GM18907 (cell line): ENCODE results near the gene SPTLC2.
A peak's percentile ranks its signal among the peaks of the same experiment; 100 is the strongest.

Experiments used
- ATAC-seq: cut with Tn5 transposase; IDR thresholded peaks from one replicate; pipeline ENCODE4 v1.9.1; 2021; ENCODE audit warnings: mild to moderate bottlenecking, moderate library complexity; ENCODE audit not compliant: unreplicated experiment

The SPTLC2 gene

GRCh38 chr14:77590845-77591485 lies 25.5 kb downstream of the SPTLC2 start:
- peak; percentile 38 for ATAC-seq

GRCh38 chr14:77589099-77589498 lies 27.3 kb downstream of the SPTLC2 start:
- ATAC-seq: no peak

GRCh38 chr14:77588411-77589025 lies 27.9 kb downstream of the SPTLC2 start:
- ATAC-seq: peak; percentile 39

GRCh38 chr14:77585385-77585784 lies 31.1 kb downstream of the SPTLC2 start:
- ATAC-seq: no peak

- ATAC-seq: no peak
Measured at GRCh38 chr14:77584809-77585208, 31.6 kb downstream of the SPTLC2 start.

- ATAC-seq: no peak
Measured at GRCh38 chr14:77583657-77584056, 32.8 kb downstream of the SPTLC2 start.

- ATAC-seq: no peak
Measured at GRCh38 chr14:77582511-77582910, 33.9 kb downstream of the SPTLC2 start.

GRCh38 chr14:77580964-77581505 lies 35.4 kb downstream of the SPTLC2 start:
- peak; percentile 95 for ATAC-seq

- ATAC-seq: no peak
Measured at GRCh38 chr14:77580477-77580876, 36.0 kb downstream of the SPTLC2 start.

GRCh38 chr14:77579780-77580179 lies 36.7 kb downstream of the SPTLC2 start:
- ATAC-seq: no peak

- no peak for ATAC-seq
Measured at GRCh38 chr14:77579065-77579464, 37.4 kb downstream of the SPTLC2 start.

GRCh38 chr14:77574446-77575115 lies 41.9 kb downstream of the SPTLC2 start:
- ATAC-seq: no peak

GRCh38 chr14:77573964-77574363 lies 42.5 kb downstream of the SPTLC2 start:
- no peak for ATAC-seq

GRCh38 chr14:77570706-77571268 lies 45.6 kb downstream of the SPTLC2 start:
- ATAC-seq: no peak

GRCh38 chr14:77565994-77566305 lies 50.5 kb downstream of the SPTLC2 start:
- no peak for ATAC-seq

GRCh38 chr14:77565289-77565993 lies 51.0 kb downstream of the SPTLC2 start:
- ATAC-seq: no peak

GRCh38 chr14:77562681-77563080 lies 53.8 kb downstream of the SPTLC2 start:
- no peak for ATAC-seq

- no peak for ATAC-seq
Measured at GRCh38 chr14:77561881-77562280, 54.6 kb downstream of the SPTLC2 start.

- ATAC-seq: no peak
Measured at GRCh38 chr14:77559381-77559780, 57.1 kb downstream of the SPTLC2 start.

GRCh38 chr14:77557391-77557790 lies 59.0 kb downstream of the SPTLC2 start:
- ATAC-seq: no peak

GRCh38 chr14:77556946-77557345 lies 59.5 kb downstream of the SPTLC2 start:
- no peak for ATAC-seq
